Activated CD4-positive, alpha-beta T cell treated with anti-CD3 and anti-CD28 coated beads, Interleukin-10, Interleukin-2, amounts not matched to agents 100 ng/mL and 50 ng/mL, durations not matched to agents 16 hours and 8 hours (primary cell): ENCODE data around the gene PITPNM3.

Source experiments
- DNase-seq: peaks from one replicate; pipeline ENCODE4 v3.0.0-alpha.2; 2020

The PITPNM3 gene

DNA sequence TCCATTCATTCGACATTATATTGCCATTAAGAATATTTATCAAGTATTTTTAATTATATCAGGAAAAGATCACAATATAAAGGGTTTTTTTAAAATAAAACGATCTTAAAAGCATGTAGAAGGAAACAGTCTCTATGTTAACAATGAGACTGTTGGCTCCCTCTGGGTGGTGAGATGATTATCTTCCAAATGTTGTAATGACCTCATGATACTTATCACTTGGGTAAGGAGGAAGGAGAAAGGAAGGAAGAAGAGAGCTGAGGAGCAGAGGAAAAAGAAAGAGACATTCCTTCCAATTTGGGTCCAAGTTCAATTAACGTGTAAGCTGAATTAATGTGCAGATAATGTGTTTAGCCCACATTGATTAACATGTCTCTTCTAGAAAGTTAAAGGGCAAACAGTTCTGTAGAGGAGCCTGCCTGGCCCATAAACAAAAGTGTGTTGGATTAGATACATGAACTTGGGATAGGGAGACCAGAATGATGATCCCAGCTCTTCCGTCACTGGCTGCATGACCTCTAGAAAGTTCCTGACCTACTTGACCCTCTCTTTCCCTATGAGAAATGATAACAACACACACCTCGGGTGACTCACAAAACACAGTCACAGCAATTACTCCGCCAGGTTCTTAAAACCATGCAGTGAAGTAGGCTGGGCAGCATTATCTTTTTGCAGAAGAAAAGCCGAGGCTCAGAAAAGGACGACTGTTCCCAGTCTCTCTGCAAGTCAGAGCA is 80.1 kb downstream of the PITPNM3 start:
- DNase-seq = no peak

DNA sequence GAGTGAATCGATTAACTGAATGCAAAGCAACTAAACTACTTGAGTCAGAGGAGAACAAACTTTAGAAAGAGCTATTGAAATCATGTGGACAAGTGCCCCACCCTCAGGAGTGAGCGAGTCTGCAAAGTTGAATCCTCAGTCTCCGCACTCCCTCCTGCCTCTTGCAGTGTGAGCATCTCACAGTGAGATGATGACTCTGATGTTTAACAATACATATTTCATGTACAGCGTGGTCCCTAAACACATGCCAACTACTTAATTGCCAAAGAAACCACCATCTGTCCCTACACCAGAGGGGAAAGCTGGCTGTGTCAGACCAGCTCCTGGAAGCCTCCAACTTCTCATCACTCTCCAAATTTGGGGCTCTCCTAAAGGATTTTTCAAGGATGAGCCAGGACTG is 80.9 kb downstream of the PITPNM3 start:
- no peak for DNase-seq

DNA sequence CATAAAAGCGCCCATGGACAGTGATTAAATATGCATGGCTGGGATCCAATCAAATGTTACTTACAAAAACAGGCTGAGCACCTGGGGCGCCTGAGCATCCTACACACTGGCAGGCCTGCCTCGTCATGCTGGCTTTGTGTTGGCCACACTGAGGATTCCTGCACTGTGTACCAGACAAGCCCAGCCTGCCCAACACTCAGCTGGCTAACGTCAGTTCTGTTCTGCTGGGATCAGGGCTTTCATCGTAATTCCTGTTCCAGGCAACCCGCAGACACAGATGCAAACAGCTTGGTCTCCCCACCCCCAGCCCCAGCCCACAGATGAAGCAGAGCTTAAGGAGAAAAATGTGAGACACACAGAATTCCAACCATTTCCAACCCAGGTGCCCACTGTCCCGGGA is 81.4 kb downstream of the PITPNM3 start:
- DNase-seq = no peak

DNA sequence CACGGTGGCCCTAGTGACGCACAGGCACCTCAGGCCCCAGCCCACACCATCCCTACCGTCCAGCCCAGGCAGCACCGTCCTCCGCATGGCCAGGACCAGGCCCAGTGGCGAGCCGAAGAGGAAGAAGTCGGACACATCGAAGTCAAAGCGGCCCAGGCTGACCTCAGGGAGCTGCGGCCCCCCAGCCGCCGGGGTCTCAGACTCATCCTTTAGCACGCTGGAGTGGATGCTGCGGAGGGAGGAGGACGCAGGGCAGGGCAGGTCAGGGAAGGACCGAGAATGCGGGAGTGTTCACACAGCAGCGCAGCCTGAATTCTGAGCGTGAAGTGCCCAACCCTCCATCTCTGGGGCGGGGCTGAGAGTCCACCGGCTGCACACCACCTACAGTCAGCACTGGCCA is 82.0 kb downstream of the PITPNM3 start:
- DNase-seq = no peak

DNA sequence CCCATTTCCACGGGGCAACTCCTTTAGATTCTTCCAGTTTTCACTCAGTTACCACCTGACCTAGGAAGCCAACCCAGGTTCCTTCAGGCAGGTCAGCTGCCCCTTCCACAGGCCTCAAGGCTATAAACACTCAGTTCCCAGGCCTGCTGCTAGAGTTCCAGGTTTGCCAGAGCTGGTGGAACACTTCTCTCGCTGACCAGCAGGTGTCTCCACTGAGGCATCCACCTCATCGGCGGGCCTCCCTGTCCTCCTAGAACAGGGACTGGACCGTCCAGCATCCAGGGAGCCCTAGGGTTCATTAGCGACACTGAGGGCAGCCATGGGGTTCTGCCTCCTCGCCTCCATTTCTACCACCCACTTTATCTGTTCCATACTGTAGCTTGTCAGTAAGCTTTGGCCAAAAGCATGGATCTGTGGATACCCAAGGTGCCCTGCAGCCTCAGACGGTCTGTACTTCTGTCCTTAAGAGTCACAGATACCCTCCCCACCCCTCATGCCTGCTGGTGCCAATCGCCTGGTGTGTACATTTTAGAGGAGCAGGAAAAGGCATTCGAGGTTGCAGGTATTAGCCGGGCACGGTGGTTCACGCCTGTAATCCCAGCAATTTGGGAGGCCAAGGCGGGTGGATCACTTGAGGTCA is 83.1 kb downstream of the PITPNM3 start:
- DNase-seq = peak; percentile 72

DNA sequence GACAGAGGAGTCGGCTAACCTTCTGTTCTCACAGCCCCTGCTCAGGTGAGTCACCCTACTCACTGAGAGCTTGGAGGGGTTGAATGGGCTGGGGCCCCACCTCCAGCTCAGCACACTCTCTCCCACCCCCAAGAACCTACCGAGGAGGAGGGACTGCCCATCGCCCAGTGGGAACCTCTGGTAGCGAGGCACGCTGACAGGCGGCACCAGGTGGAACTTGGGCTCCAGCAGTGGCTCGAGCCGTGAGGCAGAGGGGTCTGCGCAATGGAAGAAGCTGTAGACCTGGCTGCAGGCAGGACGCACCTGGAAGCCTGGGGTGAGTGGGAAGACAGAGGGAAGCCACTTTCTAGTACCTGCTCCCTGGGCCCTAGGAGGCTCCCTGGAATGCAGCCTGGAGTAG is 83.8 kb downstream of the PITPNM3 start:
- no peak for DNase-seq

DNA sequence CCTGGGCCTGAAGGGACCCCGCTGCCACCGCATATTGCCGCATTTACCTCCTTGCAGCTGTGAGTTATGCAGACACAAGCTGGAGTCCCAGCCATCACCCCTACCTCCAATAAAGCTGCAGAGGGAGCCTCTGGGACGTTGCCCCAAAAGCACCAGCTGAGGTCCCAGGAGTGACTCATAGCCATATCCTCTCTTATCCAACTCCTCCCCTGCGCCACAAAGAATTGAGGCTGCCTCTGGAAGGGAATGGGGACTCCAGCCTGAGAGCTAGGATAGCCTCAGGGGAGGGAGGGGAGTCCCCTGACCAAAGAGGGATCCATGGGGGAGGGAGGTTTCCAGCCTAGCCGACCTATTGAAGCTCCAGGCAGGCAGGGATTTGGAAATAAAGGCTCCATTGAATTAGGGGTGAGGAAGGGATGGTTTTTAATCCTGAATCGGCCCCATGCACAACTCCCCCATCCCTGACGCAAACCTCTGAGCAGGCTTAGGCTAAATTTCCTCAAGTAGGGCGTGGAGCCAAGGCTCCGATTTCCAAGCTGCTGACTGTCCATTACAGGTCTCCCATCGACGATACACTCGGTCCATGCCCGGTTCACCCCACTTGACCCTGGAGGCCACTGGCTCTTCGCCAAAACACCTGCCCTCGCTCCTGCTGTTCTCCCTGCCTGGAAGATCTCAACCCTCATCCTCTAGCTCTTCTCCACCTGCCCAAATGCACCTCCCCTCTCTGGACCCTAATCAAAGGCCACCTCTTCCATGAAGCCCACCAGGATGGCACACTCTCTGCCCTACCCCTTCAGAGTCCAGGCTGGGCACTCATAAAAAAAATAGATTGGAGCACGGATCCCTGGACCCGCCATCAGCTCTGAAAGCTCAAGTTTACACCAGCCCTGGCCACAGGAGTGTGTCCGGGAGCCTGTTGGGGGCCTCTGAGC is 84.6 kb downstream of the PITPNM3 start:
- no peak for DNase-seq

DNA sequence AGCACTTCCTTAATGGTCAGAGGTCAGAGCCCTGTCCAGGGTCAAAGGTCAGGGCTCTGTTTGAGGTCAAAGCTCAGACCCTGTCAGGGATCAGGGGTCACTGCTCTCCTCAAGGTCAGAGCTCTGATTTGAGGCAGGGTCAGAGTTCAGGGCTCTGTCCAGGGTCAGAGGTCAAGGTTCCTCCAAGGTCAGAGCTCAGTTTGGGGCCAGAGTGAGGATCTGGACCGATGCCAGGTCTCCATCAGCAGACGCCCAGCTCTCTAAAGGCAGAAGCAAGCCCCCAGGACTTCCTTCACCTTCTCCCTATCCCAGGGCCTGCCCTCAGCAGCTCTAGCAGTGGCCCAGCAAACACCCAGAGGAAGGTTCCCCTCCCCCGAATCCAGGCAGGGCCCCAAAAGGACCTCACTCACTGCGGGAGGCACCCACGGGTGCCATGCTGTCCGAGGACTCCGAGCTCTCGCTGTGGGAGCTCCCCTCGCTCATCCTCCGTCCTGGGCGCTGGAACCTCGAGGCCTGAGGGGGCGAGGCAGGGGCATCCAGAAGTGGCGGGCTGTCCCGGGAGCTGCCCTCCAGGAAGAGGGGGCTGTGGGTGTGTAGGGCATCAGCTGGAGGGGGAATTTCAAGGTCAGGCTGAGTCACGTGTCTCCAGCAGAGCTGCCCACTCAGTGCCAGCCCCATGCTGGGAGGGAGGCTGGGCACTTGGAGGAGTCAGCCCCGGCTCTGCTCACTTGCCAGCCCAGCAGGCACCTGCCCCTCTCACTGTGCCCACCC is 85.4 kb downstream of the PITPNM3 start:
- DNase-seq = no peak

DNA sequence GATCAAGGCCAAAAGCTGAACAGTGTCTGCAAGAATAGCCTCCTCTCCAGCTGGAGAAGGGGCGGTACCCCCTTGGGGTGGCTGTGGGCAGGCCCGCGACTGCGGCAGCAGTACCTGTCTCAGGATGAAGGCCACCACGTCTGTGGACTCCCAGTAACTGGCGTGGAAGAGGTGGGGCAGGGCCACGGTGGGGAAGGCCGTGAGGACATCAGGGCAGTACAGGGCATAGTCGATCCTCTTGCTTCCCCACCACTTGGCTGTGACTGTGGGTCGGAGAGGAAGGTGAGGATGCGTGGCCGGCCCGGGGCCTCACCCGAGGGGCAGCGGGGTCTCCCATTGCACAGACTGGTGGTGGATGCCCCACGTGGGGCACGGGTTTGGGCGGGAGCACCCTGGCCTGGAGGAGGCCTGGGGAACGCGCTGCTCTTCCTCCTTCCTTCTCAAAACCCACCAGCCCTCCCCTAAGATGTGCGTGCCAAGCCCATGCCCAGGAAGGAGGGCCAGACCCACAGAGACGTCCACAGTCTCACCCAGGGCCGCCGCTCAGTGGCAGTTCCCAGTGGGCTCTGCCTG is 86.1 kb downstream of the PITPNM3 start:
- DNase-seq = no peak

DNA sequence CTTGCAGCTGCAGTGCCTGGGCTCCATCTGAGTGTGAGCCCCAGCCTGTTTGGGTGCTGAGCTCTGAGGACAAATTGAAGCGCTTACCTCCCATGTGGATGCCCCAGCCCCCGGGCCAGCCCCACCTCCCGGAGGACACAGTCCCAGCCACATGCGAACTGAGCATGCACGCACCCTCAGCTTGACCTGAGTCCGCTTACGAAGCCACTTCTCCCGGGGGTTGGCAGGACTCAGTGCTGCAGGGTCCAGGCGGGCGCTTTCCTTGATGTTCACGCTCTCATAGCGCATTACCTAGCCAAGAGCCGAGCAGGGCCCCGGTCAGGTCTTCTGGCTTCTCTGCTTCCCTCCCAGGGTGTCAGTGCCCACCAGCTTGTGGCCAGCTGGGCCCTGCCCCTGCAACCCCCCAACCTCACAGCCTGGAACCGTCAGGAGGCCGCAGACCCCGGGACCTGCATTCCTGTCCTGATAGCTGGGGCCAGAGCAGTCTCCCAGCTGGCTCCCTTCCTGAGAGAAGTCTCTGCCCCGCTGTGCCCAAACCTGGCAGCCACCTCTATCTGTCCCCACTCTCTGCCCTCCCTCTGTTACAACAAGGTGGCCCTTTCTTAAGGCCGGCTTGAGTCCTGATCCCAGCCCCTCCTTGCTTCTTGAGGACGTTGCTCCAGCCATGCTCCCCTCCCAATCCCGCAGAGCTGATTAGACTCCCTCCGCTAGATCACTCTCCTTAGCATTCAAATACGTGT is 88.1 kb downstream of the PITPNM3 start:
- DNase-seq = no peak

DNA sequence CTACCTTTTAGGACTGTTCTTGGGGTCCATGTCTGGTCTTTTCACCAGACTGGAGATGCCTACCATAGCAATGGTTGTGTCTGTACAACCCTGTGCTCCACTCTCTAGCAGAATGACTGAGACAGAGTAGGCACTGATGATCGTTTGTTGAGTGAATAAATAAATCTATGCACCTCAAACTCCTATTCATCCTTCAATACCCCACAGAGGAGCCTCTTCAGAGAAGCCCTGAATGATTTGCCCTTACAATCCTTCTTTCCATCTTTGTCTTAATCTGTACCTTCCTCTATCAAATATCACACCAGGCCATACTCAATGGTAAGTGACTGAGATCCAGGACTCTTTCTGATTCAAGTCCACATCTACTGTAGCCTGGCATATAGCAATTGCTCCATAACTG is 88.8 kb downstream of the PITPNM3 start:
- DNase-seq = no peak

DNA sequence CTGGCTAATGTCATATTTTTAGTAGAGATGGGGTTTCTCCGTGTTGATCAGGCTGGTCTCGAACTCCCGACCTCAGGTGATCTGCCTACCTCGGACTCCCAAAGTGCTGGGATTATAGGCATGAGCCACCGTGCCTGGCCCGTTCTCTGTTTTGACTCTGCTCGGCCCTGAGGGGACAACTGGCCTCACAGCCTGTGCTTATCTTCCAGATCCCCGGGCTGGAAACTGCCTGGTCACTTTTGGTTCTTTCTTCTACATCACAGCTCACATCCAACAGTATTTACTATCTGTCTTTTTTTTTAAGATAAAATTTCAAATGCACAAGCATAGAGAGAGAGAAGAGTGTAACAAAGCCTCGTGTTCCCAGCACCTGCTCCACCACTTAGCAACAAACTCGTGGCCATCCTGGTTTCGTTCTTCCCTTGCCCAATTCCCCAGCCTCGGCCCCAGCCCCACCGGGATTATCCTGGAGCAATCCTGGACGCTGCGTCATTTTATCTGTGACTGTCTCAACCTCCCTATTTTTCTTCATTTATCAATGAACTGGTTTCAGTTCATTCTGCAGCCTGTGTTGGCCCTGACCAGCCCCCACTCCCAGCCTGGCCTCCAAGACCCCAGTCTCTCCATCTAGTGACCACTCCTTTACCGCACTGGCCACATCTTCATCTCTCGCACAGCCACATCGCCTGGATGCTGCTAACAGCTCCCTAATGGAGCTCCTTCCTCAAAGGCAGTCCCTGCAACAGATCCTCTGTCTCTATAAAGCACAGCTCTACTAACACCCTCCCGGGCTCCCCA is 91.0 kb downstream of the PITPNM3 start:
- no peak for DNase-seq

DNA sequence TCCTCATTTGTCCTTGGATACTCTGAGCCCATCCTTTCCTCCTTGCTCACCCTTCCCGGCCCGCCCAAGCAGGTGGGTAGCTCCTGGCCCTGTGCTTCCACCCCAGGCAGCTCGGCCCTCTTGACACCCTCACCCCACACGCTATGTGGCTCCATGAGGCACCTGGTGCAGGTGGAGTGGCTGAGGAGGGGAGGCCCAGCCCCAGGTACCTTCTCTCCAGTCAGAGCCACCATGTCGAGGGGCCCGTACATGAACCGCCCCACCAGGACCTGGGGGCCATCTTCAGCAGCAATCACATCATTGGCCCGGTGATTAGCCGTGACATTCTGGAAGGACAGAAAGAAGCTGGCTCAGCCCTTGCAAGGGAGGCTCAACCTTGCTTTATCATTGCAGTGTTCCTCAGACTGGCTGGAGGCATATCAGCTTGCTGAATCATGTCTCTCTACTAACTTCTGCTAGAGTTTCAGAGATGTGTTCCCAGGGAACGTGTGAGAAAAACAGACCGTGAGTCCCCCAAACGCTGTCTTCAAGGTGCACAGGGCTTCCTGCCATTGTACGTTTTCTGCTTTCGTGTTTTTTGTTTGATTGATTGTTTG is 91.8 kb downstream of the PITPNM3 start:
- DNase-seq = no peak

DNA sequence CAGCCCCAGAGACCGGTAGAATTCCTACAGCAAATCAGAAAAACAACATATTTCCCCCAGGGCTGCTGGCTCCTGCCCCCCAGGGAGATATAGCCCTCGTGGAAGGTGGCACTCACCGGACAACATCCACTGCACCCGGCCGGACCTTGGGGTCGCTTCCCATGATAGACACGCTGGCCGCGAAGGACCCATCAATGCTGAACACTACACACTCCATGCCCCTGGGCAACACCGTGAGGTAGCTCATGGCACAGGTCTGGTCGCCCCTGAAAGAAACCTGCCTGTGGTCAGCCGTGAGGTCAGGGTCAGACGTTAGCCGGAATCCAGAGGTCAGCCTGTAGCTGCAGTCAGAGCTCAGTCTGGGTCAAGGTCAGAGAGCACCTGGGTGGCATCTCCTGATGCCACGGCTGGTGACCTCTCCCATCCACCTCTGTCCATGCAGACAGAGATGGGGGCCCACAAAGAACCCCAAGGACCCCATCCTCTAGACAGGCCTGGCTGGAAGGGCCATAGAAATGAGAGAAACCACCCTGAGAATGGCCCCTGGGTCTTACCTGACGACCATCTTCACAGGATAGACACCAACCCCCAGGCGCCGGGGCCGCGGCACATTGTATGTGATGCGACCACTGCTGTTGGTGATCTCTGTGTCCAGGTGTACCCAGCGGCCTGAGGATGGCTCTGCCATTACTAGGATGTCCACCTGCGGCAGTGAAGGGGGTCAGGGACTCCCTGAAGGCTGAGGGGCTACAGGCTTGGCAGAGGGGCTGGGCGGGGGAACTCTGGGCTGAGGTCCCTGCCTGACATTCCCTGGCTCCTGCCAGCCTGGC is 92.5 kb downstream of the PITPNM3 start:
- no peak for DNase-seq

DNA sequence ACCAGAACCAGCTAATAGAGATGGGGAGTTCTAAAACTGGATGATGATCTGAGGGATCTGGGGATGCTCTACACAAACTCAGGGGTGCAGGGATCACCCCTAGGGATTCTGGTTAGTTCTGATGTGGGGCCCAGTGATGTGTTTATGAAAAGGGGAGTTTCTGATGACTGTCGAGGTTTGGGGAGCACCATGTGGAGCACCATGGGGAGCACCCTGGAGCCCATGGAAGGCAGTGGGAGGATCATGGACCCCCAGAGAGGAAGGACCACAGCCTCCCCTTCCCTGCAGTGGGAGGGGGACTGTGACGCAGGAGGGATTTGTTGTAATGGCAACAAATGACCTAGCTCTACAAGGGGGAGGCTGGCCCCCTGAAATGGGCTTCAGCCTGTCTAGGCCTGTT is 93.7 kb downstream of the PITPNM3 start:
- no peak for DNase-seq

DNA sequence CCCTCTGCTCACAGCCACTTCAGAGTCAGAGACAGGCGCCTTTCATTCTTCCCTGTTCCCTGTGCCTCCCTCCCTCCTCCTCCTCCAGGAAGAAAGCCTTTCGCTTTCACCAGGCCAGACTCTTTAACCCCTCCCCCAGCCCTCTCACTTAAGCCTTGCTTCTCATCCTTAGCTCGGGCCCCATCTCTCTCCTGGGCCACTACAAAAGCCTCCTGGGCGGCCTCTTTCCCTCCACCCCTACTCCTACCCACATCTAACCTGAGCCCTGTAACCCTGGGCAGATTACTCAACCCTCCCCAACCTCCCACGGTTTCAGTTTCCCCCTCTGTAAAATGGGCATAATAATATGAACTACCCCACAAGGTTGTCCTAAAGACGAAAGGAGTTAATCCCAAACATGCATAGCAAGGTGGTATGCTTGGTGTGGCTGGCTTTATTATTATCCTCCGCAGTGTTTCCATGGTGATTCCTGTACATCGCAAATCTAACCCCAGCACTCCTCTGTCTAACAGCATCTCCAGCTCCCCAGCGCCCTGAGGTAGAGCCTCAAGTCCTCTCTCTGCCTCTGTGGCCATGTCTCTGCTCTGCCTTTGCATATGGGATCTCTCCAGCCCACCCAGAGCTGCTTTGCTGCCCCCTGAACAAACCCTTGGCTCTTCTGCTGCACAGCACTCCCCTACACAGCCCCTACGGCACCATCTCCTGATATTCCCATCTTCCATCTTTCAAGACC is 94.4 kb downstream of the PITPNM3 start:
- peak; percentile 42 for DNase-seq

DNA sequence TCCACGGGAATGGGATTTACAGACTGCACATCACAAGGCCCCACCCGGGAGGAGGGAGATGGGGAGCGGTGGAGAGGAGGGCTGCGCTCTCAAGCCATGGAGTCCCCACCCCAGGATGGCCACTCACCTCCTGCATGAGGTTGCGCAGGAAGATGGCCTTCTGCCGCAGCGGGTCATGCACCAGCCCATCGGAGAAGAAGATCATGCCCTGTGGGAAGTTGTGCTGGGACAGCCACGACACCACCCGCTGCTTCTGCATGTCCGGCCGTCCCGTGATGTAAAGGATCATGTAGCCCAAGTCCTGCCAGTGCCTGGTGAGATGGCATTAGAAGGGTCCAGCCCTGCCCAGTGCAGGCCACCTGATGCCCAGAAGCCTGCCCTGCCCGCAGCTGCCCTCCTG is 95.1 kb downstream of the PITPNM3 start:
- no peak for DNase-seq

DNA sequence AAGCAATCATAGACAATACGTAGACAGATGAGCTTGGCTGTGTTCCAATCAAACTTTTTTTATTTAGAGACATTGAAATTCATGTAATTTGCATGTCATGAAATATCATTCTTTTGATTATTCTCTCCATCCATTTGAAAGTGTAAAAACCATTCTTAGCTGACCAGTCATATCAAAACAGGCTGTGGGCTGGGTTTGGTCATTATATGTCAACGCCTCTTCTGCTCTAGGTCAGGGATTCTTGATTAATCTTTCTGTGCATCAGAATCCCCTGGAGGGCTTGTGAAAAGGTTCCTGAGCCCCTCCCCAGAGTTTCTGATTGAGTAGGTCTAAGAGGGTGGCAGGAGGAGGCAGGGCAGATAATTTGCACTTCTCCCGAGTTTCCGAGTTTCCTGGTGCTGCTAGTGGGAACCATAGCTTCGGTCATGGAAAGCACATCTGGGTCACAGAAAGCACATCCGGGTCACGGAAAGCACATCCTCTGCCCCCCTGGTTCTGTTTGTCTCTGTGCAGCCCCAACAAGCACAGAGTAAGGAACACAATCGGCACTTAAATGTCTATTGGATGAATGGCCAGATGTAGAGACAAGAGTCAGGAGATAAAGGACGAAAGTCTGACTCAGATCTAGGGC is 95.7 kb downstream of the PITPNM3 start:
- peak; percentile 33 for DNase-seq
